CD4-positive, CD25-positive, alpha-beta regulatory T cell (primary cell): ENCODE measurements around the gene LPCAT2. TPM values are rescaled to one million over a fixed set of nuclear protein-coding genes. Genes with fewer than 3 reads are reported as not detected.
"Not testable (repeated sequence)": the region's sequence is repeated elsewhere in the genome, so short reads cannot be mapped to it uniquely, and the experiment has no call there.

Experiments used
- ATAC-seq, 2 donors: fragments of 150-1000 bp; cut with Tn5 transposase; one replicate each; pipeline ENCODE4 v1.10.0; 2021; ENCODE audit warnings: low read depth in 2 of 2, moderate number of reproducible peaks in 2 of 2, moderate library complexity in 1 of 2
- DNase-seq, 3 donors: peaks; one replicate each; pipeline versions ENCODE4 v3.0.0 to v3.0.0-alpha.2; 2012 to 2022; ENCODE audit warnings: mixed read lengths in 1 of 3
- H3K27ac ChIP-seq: one replicate; pipeline ENCODE4 v1.7.0; 2013; ENCODE audit warnings: mild to moderate bottlenecking, low read length; ENCODE audit not compliant: insufficient read depth, poor library complexity, severe bottlenecking
- H3K27me3 ChIP-seq: one replicate; pipeline ENCODE4 v1.7.0; 2013; ENCODE audit warnings: low read length; ENCODE audit not compliant: control insufficient read depth, insufficient read depth
- H3K36me3 ChIP-seq: one replicate; pipeline ENCODE4 v1.7.0; 2013; ENCODE audit warnings: mild to moderate bottlenecking, low read length, moderate library complexity; ENCODE audit not compliant: control insufficient read depth, insufficient read depth
- H3K4me1 ChIP-seq: 2 replicates; pipeline ENCODE4 v1.7.0; 2013; ENCODE audit warnings: mild to moderate bottlenecking, low read length; ENCODE audit not compliant: insufficient read depth, control insufficient read depth, poor library complexity, severe bottlenecking
- H3K4me3 ChIP-seq: one replicate; pipeline ENCODE4 v1.7.0; 2013; ENCODE audit warnings: low read depth, mild to moderate bottlenecking, low read length, moderate library complexity
- H3K9me3 ChIP-seq, 2 experiments: 1 replicate in 1 of 2; 2 replicates in 1 of 2; pipeline ENCODE4 v1.7.0; 2013; ENCODE audit warnings: low read length in 2 of 2, mild to moderate bottlenecking in 1 of 2, moderate library complexity in 1 of 2; ENCODE audit not compliant: control insufficient read depth in 2 of 2
- H3K27ac Mint-ChIP-seq, 3 donors: one replicate each; pipeline ENCODE4 v1.8.0; 2020 to 2022; ENCODE audit warnings: mild to moderate bottlenecking in 3 of 3, mixed read lengths in 3 of 3, moderate library complexity in 2 of 3
- H3K27me3 Mint-ChIP-seq: one replicate; pipeline ENCODE4 v1.8.0; 2022; ENCODE audit warnings: mild to moderate bottlenecking, mixed read lengths
- H3K36me3 Mint-ChIP-seq: one replicate; pipeline ENCODE4 v1.8.0; 2020; ENCODE audit warnings: mixed read lengths
- H3K4me1 Mint-ChIP-seq, 4 donors: one replicate each; pipeline ENCODE4 v1.8.0; 2020 to 2022; ENCODE audit warnings: mixed read lengths in 4 of 4, mild to moderate bottlenecking in 1 of 4
- H3K4me3 Mint-ChIP-seq, 4 donors: one replicate each; pipeline ENCODE4 v1.8.0; 2020 to 2022; ENCODE audit warnings: mild to moderate bottlenecking in 4 of 4, mixed read lengths in 4 of 4, moderate library complexity in 3 of 4
- H3K9me3 Mint-ChIP-seq, 7 donors: one replicate each; pipeline ENCODE4 v1.8.0; 2020 to 2022; ENCODE audit warnings: mixed read lengths in 7 of 7, mild to moderate bottlenecking in 3 of 7, moderate library complexity in 2 of 7
- polyA plus RNA-seq, 4 donors: library from polyadenylated mRNA; unstranded; fragments of 300-500 nt; fragmentation: Illumina TruSeq; gene quantifications; one replicate each; pipeline ENCODE4 v1.2.3, GENCODE V29; 2021
- total RNA-seq: library from RNA; stranded (reverse); gene quantifications from one replicate; pipeline ENCODE4 v1.2.3, GENCODE V29; 2022

Gene LPCAT2
- total and polyA plus RNA-seq, 5 donors from 2014 or later = 0.13 to 0.57 (median 0.14) TPM; not detected in 1

DNA sequence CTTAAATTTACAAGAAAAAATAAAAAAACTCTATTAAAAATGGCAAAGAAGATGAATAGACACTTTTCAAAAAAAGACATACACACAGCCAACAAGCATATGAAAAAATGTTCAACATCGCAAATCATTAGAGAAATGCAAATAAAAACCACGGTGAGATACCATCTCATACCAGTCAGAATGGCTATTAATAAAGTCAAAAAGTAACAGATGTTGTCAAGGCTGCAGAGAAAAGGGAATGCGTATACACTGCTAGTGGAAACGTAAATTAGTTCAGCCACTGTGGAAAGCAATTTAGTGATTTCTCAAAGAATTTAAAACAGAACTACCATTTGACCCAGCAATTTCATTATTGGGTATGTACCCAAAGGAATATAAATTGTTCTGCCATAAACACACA, 89.1 kb downstream of the LPCAT2 start:
- no peaks in the 10 kb centered on the region for H3K36me3 ChIP-seq
- H3K4me3 Mint-ChIP-seq = no peak overlapping the region
- no peak overlapping the region for H3K4me3 ChIP-seq
- H3K9me3 ChIP-seq = no peaks in the 10 kb centered on the region
- H3K4me1 Mint-ChIP-seq = no peaks in the 10 kb centered on the region
- no peaks in the 10 kb centered on the region for H3K27me3 Mint-ChIP-seq
- H3K4me1 ChIP-seq = no peaks in the 10 kb centered on the region
- no peaks in the 10 kb centered on the region for H3K27me3 ChIP-seq
- no peaks in the 10 kb centered on the region for H3K36me3 Mint-ChIP-seq
- H3K27ac ChIP-seq = no peak overlapping the region
- ATAC-seq (no peak), DNase-seq (no peak)
- peaks cover 0 to 5% (median 2%) of the 10 kb centered on the region in 7 donors for H3K9me3 Mint-ChIP-seq
- no peak overlapping the region for H3K27ac Mint-ChIP-seq

DNA sequence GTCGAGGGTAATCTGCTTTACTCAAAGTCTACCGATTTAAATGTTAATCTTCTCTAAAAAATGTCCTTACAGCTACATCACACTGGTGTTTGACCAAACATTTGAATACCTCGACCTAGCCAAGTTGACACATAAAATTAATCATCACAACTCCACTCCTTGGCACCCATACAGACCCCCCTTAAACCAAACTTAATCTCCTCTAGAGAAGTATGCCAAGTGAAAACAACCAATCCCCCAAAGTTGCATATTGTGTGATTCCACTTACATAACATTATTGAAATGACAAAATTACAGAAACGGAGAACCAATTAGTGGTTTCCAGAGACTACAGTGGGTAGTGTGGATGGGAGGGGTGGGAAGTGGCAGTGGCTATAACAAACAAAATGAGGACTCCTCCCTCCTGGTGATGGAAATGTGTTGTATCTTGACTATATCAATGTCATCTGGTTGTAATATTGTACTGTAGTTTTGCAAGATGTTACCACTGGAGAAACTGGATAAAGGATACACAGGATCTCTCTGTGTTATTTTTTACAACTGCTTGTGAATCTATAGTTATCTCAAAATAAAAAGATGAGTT, 97.0 kb downstream of the LPCAT2 start:
- H3K4me1 Mint-ChIP-seq = no peaks in the 10 kb centered on the region
- no peaks in the 10 kb centered on the region for H3K36me3 Mint-ChIP-seq
- no peak overlapping the region for H3K27ac Mint-ChIP-seq
- Histone ChIP-seq H3K36me3 (no peaks in the 10 kb centered on the region), H3K9me3 (no peaks in the 10 kb centered on the region), H3K4me3 (no peak overlapping the region), H3K27ac (no peak overlapping the region), H3K4me1 (no peaks in the 10 kb centered on the region), H3K27me3 (no peaks in the 10 kb centered on the region)
- H3K4me3 Mint-ChIP-seq = no peak overlapping the region
- DNase-seq (no peak), ATAC-seq (no peak)
- peaks cover 0 to 14% (median 2%) of the 10 kb centered on the region in 7 donors for H3K9me3 Mint-ChIP-seq
- no peaks in the 10 kb centered on the region for H3K27me3 Mint-ChIP-seq

DNA sequence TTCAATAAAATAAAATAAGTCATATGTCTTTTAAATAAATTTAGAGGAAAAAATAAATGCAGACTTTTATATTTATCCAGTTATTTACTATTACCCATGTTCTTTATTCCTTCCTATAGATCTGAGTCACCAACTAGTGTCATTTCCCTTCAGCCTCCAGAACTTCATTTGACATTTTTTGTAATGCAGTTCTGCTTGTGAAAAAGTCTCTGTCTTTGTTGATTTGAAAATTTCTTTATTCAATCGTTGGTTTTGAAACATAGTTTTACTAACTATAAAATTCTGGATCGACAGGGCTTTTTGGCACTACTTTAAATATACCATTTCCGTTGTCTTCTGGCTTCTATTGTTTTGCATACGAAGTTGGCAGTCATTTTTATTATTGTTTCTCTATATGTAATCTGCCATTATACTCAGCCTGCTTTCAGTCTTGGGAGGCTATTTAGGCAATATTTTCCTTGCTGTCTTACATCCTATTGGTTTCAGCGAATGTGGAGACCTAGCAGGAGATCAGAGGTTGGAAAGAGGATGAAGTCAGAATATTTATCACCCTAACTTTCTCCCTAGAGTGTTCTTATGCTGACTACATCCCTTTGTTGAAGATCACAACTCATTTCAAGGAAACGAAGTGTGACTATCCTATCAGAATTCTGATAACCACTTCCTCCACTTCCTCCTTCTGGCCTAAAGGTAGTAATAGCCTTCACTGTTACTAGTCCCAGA, 104.9 kb downstream of the LPCAT2 start:
- H3K27ac Mint-ChIP-seq = no peak overlapping the region
- ATAC-seq (no peak), DNase-seq (no peak)
- H3K4me3 Mint-ChIP-seq = no peak overlapping the region
- no peaks in the 10 kb centered on the region for H3K4me1 Mint-ChIP-seq
- H3K36me3 ChIP-seq = no peaks in the 10 kb centered on the region
- no peaks in the 10 kb centered on the region for H3K27me3 ChIP-seq
- no peaks in the 10 kb centered on the region for H3K36me3 Mint-ChIP-seq
- H3K4me3 ChIP-seq = no peak overlapping the region
- H3K27ac ChIP-seq = no peak overlapping the region
- no peaks in the 10 kb centered on the region for H3K9me3 ChIP-seq
- no peaks in the 10 kb centered on the region for H3K4me1 ChIP-seq
- no peaks in the 10 kb centered on the region for H3K27me3 Mint-ChIP-seq
- H3K9me3 Mint-ChIP-seq = peaks cover 0 to 19% (median 3%) of the 10 kb centered on the region in 7 donors

DNA sequence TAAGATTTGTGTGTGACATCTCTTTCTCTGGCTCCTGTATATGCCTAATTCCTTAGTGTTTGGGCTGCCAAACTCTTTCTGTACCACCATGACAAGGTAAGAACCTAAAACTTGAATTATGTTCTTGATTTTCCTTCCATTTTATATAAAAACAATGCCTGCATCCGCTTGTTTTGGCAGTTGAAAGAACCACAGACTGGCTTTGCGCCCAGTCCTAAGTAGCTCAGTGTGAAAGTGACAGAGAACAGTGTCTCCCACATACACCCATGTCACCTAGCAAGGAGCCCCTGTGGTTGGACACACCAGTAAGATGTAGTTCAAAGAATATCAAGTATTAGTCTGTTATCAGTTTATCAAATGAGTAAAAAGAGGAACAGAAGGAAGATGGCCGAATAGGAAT, 106.2 kb downstream of the LPCAT2 start:
- H3K27me3 Mint-ChIP-seq = no peaks in the 10 kb centered on the region
- H3K4me1 Mint-ChIP-seq = no peaks in the 10 kb centered on the region
- H3K36me3 Mint-ChIP-seq = no peaks in the 10 kb centered on the region
- H3K9me3 Mint-ChIP-seq = peaks cover 0 to 12% (median 3%) of the 10 kb centered on the region in 7 donors
- Histone ChIP-seq H3K27ac (no peak overlapping the region), H3K4me1 (no peaks in the 10 kb centered on the region), H3K36me3 (no peaks in the 10 kb centered on the region), H3K4me3 (no peak overlapping the region), H3K9me3 (no peaks in the 10 kb centered on the region), H3K27me3 (no peaks in the 10 kb centered on the region)
- no peak overlapping the region for H3K27ac Mint-ChIP-seq
- no peak overlapping the region for H3K4me3 Mint-ChIP-seq
- ATAC-seq (no peak), DNase-seq (no peak)

DNA sequence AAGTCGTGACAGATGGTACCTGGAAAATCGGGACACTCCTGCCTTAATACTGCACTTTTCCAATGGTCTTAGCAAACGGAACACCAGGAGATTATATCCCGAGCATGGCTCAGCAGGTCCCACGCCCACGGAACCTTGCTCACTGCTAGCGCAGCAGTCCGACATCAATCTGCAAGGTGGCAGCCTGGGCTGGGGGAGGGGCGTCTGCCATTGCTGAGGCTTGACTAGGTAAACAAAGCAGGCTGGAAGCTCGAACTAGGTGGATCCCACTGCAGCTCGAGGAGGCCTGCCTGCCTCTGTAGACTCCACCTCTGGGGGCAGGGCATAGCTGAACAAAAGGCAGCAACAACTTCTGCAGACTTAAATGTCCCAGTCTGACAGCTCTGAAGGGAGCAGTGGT, 106.8 kb downstream of the LPCAT2 start:
- not testable (repeated sequence) for H3K9me3 ChIP-seq, H3K4me3 ChIP-seq, H3K27ac Mint-ChIP-seq, H3K27me3 ChIP-seq, H3K4me1 Mint-ChIP-seq, H3K4me1 ChIP-seq, DNase-seq, H3K27ac ChIP-seq, H3K4me3 Mint-ChIP-seq, ATAC-seq, H3K36me3 Mint-ChIP-seq, H3K27me3 Mint-ChIP-seq, H3K36me3 ChIP-seq
- peaks cover 0 to 12% (median 0%) of the 10 kb centered on the region in 7 donors for H3K9me3 Mint-ChIP-seq

DNA sequence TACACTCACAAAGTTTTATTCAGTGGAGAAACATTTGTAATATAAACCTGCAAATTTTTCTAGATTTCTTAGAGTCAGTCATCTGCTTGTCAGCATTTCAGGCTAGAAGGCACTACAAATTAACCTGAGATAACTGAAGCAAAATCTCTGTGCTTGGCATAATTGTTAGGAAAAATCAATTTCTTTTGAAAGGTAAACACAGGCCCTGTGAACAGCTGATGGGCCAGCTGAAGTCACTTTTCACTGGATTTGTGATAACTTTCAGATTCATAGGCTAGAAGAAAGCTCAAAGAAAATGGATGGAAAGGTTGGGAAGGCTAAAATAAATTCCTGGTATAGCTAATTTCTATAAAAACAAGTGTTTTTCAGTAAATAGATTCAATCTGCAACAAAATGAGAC, 112.9 kb downstream of the LPCAT2 start:
- H3K9me3 Mint-ChIP-seq = peaks cover 0 to 9% (median under 1%) of the 10 kb centered on the region in 7 donors
- Histone ChIP-seq H3K27me3 (no peaks in the 10 kb centered on the region), H3K4me3 (no peak overlapping the region), H3K9me3 (no peaks in the 10 kb centered on the region), H3K27ac (no peak overlapping the region), H3K36me3 (no peaks in the 10 kb centered on the region), H3K4me1 (no peaks in the 10 kb centered on the region)
- no peaks in the 10 kb centered on the region for H3K4me1 Mint-ChIP-seq
- H3K4me3 Mint-ChIP-seq = no peak overlapping the region
- H3K27ac Mint-ChIP-seq = no peak overlapping the region
- no peak for DNase-seq
- no peaks in the 10 kb centered on the region for H3K36me3 Mint-ChIP-seq
- no peak for ATAC-seq
- no peaks in the 10 kb centered on the region for H3K27me3 Mint-ChIP-seq

DNA sequence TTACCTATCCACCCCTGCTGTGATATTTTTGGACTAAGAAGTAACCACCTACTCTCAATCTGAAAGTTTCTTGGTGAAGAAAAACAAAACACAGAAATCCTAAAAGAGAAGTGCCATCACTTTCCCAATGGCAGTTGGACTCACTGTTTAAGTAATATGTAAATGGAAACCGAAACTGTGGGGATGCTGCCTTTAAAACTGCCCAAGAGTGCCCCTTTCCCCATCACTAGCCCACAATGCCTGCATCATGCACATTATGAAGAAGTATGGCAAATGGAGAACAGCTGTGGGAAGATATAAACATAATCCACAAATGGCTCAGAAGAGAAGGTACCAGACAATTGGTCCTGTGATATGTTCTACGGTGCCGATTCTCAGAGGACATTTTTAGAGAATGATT, 113.4 kb downstream of the LPCAT2 start:
- no peaks in the 10 kb centered on the region for H3K4me1 ChIP-seq
- H3K4me3 Mint-ChIP-seq = no peak overlapping the region
- H3K27ac ChIP-seq = no peak overlapping the region
- no peak overlapping the region for H3K4me3 ChIP-seq
- no peaks in the 10 kb centered on the region for H3K27me3 Mint-ChIP-seq
- no peaks in the 10 kb centered on the region for H3K36me3 Mint-ChIP-seq
- peaks cover 0 to 9% (median 0%) of the 10 kb centered on the region in 7 donors for H3K9me3 Mint-ChIP-seq
- ATAC-seq = no peak
- H3K9me3 ChIP-seq = no peaks in the 10 kb centered on the region
- H3K4me1 Mint-ChIP-seq = no peaks in the 10 kb centered on the region
- DNase-seq = no peak
- no peak overlapping the region for H3K27ac Mint-ChIP-seq
- H3K36me3 ChIP-seq = no peaks in the 10 kb centered on the region
- H3K27me3 ChIP-seq = no peaks in the 10 kb centered on the region
